GM21515 (cell line): ENCODE measurements around the gene PHF2.

Experiments
- ATAC-seq: cut with Tn5 transposase; IDR thresholded peaks from one replicate; pipeline ENCODE4 v1.9.1; 2021; ENCODE audit not compliant: unreplicated experiment

PHF2 gene

DNA sequence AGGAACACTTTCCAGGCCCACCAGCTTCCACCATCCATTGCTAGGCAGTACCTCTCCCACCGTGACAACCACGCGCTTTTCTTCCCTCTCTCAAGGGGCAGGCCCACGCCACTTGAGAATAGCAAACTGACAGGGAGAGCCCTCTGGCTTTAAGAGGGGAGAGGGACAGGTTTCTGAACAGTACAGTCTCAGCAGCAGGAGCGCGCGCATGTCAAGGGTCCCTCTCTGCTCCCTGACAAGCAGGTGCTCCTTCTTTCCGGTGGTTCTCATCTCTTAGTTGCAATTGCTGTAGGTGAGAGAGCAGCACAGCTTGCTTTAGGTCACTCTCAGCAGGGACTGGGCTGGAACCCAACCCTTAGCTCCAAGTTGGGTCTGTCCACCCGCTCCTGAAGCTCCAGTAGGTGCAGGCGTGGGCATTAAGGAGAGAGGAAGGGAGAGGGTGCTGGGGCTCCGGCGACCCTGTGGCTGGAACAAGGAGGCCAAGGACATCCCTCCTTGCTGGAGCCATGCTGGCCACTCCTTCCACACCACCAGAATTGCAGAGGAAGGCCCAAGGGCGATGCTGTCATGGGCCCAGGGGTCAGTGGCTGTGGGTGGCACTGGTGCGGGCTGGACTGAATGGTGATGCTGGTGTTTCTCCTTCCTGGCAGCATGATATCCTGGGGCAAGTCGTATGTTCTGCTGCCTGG, 9.0 kb upstream of the PHF2 start:
- ATAC-seq = no peak

DNA sequence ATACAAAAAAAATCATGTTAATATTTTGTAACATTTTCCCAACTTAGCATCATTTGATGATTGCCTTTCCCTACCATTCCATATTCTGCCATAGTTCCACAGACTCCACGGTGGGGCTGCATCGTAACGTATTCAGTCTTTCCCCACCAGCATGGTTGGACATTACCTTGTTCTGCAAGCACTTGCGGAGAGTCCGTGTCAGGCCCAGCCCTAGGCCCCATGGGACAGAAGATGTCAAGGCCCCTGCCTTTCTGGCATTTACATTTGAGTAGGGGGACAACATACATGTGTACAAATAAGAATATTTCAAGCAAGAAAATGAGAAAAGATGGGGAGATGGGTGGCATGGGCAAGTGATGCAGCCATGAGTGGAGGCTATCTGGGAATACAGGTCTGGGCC, 8.2 kb upstream of the PHF2 start:
- ATAC-seq = no peak

DNA sequence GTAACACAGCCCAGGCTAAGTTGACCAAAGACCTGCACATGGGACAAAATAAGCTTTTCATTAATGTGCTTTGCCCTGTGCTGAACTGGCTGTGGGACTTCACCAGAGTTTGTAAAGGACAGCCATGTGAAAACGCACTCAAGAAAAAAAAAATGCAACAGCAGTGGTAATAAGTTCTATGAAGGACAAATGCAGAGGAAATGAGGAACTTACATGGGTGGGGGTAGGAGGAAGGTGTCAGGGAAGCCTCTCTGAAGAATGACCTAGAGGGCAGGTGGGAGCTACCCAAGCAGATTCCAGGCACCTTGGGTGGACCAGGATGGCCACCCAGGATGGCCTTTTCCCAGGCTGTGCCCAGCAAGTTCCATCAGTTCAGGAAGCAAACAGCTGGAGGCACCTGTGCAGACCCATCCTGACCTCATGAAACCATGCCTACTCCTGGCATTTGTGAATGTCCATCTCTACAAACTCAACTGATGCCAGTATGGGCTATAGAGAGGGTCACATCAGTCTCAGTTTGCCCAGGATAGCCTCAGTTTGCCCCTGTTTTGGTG, 6.7 kb upstream of the PHF2 start:
- ATAC-seq = no peak

DNA sequence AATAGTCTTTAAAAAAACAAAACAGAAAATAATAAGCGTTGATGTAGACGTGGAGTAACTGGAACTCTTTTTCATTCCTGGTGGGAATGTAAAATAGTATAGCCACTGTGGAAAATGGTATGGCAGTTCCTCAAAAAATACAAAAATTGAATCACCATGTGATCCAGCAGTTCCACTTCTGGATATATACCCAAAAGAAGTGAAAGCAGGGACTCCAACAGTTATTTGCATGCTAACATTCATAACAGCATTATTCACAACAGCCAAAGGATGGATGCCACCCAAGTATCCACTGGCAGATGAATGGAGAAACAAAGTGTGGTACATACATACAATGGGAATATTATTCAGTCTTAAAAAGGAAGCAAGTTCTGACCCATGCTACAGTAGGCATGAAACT, 4.2 kb upstream of the PHF2 start:
- ATAC-seq = no peak

DNA sequence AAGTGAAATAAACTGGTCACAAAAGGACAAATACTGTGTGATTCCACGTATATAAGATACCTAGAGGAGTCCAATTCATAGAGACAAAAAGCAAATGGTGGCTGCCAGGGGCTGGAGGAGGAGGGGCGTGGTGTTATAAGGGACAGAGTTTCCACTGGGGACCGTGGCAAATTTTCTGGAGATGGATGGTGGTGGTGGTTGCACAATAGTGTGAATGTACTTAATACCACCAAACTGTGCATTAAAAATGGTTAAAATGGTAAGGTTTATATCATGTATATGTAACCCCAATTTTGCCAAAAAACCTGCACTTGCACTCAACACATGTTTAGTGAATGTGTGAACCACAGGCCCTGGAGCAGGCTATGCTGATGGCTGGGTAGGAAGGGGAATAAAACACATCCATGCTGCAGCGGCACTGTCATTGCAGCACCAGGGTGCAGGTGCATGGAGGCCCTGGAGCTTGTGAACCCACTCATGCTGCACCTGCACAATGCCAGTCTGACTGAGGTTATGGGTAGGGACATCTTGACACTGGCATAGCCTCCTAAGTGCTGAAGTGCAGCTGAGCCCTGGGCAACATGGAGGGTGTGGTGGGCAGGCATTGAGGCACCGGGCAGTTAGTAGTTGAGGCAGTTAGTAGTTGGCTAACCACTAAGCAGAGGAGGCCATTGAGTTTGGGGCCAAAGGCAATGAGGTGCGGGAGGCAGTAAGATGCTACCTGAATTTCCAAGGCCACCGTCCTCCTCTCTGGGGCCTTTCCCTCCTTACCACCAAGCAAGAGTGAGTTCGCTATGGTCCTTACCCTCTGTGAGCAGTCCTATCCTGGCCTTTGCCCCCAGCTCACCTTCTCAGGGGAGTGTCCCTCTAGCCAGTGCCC, 3.5 kb upstream of the PHF2 start:
- no peak for ATAC-seq

DNA sequence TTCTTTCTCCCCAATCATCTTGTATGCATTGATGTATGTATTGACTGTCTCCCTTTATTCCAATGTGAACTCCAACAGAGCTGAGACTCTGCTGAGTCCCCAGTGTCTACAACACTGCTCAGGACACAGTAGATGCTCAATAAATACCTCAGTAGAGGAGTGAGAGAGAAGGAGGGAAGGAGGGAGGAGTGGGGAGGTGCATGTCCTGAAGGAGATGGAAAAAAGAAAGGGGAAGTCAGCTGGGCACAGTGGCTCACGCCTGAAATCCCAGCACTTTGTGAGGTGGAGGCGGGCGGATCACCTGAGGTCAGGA, 2.9 kb upstream of the PHF2 start:
- no peak for ATAC-seq

DNA sequence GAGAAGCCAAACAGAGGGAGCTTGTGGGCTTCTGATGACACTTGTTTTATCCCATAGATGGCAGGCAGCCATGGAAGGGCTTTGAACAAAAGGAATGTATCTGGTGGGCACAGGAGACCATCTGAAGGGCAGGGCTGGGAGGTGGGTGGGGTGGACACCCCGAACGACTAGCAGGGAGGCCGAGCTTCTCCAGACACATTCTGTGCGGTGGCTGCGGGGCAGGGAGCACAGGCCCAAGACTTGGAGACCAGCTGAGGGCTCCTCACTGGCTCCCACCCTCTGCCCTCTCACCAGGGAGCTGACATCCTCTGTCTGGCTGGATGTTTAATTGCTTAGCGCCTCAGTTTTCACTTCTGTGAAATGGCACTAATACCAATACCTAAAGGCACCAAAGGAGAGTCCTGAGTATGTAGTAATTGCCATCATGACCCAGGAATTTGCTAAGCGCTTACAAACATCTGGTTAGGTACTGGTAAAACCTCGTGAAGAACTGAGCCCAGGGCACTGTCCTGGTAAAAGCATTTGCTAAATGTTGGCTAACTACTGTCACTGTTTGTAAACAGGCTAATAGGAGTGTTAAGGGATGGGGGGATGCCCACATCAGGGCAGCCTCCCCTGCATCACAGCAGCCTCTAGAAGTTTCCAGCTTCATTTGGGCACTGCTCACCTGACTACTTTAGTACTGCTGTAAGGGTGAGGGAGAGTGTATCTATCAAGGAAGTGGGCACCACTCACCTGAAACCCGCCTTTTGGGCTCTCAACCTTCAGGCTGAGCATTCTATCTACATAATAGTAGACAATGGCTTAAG, 2.1 kb upstream of the PHF2 start:
- no peak for ATAC-seq

DNA sequence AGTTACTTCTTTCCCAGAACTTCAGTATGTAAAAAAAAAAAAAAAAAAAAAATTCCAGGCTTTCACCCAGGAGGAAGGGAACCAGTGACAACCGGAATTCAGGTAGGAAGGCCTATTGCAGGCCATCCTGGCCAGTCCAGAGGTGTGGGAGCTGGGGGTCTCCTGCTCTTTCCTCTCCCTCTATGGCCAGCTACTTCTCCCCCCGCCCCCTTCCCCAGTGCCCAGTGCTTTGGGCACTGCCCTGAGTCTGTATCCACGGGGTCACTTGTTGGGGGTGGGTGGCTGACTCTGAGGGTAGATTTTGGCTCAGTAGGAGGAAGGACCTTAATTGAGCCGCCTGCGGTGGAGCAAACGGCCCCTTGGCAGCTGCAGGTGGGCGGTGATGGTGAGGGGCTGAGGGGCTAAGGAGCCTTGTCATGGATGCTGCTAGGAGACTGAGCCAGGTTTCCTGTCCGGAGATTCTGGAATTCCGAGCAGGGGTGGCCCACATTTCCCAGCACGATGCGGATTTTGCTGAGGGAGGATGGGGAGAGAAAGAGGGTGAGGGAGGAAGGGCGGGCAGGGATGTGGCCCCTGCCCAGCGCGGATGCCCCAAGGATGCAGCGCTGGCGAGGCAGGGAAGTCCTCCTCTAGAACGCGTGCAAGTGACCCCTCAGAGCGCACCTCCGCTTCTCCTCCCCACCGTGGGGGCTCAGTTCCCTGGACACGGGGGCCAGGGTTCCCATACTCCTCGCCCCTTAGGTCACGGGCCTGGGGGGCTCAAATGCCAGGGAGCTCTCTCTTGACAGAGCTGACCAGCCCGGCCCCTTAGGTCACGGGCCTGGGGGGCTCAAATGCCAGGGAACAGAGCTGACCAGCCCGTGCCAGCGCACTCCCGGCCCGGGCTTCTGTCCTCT, 1.2 kb upstream of the PHF2 start:
- no peak for ATAC-seq

DNA sequence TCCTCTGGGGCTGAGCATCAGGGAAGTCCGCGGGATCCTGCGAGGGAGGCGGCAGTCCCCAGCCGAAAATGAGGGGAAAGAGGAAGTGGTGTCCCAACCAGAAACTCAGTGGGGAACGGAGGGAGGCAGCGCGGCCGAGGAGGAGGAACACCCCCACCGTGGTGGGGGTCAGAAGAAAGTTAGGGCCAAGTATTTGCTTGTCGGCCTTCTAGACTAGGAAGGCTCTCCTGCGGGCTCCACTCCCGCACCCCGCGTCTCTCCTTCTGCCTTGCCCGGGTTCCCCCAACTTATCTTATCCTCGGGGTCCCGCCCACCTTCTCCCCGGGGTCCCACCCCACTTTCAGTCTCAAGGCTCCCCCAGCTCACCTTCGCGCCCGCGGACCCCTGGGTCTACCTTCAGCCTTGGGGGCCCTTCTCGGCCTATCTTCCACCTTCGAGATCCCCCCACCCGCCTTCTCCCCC, 557 bp upstream of the PHF2 start:
- ATAC-seq = no peak

DNA sequence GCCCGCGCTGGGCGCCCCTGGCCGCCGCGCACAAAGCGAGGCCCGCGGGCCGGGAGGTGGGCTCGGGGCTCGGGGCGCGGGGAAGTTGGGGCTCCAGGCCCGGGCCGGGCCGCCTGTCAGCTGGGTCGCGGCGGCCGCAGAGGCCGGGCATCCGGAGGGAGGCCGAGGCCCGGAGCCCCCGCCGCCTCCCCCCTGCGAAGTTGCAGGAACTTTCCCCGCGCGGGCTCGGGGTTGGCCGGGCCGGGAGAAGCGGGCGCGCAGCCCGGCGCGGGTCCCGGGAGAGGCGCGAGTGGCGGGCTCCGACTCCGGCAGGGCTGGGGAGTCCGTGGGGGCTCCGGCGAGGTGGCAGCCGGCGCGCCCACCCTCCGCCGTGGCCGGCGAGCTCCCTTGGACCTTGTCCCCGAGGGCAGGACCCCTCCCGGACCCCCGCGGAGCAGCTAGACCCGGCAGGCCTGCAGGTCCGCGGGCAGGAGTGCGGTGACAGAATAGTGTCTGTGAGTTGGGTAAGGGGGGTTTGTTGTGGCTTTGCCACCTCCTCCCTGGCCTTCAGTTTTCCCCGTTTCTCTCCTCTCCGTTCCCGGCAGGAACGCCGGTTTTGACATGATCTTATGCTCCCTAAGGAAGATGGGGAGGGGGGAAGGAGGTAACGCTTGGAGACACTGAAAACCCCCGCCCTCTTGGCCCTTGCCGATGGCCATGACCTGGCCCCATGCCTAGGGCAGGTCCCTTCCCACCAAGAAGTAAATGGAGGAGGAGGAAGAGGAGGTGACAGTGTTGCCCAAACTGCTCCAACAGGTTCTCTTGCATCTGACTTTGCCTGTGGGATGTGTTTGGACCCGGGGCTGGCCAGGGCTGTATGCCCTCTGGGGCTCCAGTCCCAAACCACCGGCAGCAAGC, 942 bp downstream of the PHF2 start:
- no peak for ATAC-seq

DNA sequence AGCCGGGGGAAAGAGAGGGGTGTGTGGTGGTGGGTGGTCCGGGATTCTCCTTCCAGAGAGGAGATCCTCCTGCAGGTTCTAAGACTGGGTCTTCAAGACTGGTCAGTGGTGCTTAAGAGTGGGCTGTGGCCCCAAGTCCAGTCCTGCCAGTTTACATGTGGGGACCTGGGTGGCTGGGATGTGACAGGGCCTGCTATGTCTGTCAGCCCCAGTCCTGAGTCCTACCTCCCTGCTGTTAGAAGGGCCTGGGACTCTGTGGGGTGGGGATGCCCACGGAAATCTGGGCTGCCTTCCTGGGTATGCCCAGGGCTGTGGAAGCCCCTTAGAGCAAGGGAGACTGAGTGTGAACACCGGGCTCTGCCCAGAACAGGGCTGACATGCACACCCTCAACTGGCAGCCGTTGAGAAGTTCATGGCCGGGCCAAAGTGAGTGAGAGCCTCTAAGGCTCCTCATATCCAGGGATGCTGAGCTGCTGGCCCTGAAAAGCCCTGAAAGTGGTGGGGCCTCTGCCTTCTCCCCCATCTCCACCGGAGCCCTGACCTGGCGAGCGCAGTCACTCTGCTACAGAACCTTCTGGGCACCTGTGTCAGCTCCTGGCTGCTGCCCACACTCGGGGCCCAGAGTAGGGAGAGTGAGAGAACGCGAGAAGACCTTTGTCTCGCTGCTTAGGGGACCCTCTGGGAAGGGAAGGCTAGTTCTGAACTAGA, 1.7 kb downstream of the PHF2 start:
- ATAC-seq = no peak

DNA sequence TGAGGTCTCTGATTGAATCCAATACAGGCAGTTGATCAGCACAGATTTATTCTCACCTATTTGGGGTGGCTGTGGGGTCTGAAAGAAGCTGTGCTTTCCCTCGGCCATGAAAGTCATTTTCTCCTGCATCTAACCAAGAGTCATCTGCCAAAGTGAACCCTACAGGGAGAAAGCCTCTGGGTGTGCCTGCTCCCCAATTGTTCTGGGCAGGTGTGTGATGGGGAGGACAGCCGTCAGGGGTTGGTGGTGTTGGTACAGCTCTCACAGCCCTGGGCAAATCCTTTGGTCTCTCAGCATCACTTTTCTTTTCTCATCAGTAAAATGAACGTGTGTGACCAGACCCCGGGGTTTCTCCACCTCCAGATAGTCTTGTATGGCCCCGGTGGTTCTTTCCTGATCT, 2.5 kb downstream of the PHF2 start:
- ATAC-seq = no peak

DNA sequence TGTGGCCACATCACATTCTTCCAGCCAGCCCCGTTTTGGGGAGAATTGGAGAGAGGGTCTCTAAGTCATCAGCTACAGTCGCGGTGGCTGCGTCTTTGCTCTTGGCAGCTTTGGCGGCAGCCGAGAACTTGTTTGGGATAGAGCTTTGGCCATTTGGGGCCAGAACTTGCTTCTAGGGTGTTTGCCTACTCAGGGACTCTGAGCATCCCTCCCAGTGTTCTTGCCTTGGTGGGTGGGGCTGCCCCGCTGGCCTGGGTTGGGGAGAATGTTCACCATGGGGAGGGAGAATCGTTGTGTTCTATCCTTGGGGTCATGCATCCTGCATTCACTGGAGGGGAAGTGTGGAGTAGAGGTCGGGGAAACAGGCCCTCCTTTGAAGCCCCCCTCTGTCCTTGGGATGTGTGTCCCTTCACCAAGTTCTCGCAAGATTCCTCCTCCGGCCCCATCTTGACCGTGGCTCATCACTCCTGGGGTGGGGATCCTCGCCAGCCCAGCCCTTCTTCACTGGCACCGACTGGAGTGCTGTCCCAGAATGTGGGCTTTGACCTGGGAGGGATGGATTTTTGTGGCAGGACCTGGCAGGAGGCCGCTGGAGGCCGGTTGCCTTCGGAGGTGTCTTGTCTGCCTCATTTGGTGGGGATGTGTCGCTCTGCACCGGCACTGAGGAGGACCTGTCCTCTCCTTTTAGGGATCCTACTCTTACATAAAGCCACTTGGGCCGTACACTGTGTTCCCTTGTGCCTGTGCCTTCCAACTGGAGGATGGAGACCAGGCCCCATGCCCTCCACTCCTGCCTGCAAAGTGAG, 3.5 kb downstream of the PHF2 start:
- ATAC-seq = no peak

DNA sequence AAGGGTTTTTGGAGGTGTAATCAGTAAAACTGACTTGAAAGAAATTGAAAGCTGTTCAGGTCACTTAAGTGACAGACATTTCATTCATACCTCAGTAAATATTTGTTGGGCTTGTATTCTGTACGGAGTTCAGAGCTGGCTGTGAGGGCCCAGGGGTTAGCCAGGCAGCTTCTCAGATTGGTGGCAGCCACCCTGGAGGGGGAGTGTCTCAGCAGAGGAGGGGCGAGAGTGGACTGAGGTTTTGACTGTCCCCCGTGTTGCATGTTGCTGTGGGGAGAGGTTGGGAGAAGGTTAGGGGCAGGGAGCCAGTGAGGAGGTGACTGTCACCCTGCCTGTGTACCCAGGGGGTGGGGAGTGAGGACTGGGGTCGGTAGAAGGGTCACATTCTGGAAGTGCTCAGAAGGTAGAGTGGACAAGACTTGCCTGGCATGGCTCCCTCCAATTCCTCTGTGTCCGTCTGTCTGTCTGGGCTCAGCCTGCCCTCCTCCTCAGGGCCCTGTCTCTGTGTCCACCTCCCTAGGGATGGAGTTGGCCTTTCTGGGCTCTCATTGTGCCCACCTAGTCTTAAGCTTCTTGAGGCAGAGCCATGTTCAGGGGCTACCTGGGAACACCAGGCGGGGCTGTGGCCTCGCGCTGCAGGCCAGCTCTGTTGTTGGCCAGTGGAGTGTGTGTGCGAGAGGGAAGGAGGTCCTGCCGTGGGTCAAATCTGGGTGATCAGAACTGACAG, 4.4 kb downstream of the PHF2 start:
- ATAC-seq = no peak

DNA sequence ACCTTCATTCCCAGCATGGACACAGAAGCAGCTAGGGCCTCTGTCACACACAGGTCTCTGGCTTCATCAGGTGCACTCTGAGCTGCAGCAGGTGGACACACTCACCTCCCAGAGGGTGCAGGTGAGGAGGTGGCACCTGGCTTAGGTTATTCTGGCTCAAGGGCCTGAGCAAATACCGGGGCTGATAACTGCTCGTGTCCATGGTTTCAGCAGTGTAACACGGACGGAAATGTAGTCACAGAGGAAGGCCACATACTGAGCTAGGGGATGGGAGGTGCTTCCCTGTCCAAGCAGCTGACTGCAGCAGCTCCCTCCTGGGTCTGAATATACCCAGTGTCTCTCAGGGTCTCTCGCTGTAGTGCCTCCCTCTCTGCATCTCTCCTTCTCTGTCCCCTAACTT, 5.7 kb downstream of the PHF2 start:
- ATAC-seq = no peak

DNA sequence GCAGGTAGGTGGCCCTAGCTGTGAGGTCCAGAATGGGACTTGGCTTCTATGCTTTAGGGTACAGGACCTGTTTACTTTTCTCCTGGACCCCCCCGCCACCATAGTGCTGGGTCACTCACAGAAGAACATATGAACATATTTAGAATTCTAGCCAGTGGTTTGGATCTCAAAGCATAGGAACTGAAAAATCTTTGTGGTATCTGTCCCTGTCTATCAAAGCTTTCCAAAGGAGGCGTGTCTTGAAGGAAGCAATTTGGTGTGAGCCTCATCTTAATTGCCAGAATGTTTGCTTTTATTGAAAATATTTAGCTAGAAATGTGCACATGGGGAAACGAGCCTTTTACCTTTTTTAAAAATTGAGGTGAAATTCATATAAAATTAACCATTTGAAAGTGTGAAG, 6.2 kb downstream of the PHF2 start:
- ATAC-seq = no peak

DNA sequence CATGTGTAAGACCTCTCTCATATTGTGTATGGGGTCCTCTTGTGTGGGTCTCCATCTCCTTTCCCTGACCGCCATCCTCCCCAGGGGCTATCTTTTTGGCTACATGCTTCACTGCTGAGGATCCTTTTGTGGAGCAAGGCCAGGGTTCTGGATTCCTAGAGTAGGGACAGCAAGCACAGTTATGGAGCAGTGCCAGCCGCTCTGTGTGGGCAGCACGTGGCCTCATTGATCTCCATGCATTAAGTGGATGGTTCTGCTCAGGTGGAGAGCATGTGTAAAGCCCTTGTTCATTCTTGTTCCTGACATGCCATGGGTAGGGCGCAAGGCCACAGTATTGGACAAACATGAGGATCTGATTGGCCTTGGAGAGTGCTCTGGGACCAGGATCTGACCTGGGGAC, 8.9 kb downstream of the PHF2 start:
- ATAC-seq = no peak
